ENCODE measurements around the gene PKDCC. TPM values are rescaled to one million over a fixed set of nuclear protein-coding genes. Genes with fewer than 3 reads are reported as not detected.

PKDCC gene
- total and polyA plus RNA-seq, 2 experiments from 2014 or later: 1.2 to 9.9 TPM

- TF ChIP-seq EZH2phosphoT487 (IDR thresholded peaks at IDR 0.05; ENCODE audit: insufficient read depth, low read depth) (no peak), EZH2 (IDR thresholded peaks at IDR 0.05; ENCODE audit: insufficient read depth, poor library complexity, severe bottlenecking) (no peak)
- Histone ChIP-seq H3K27ac (no peak overlapping the region), H2AFZ (no peak overlapping the region), H3F3A (ENCODE audit: insufficient read depth) (no peaks in the 10 kb centered on the region), H3K79me2 (ENCODE audit: insufficient read depth) (no peaks in the 10 kb centered on the region), H4K20me1 (ENCODE audit: insufficient read depth) (no peaks in the 10 kb centered on the region), H3K9me2 (ENCODE audit: insufficient read depth) (no peaks in the 10 kb centered on the region), H3K4me3 (no peak overlapping the region), H3K4me2 (ENCODE audit: unreplicated experiment) (no peak overlapping the region), H3K4me1 (ENCODE audit: insufficient read depth) (no peaks in the 10 kb centered on the region), H3K27me3 (replicated peaks; ENCODE audit: insufficient read depth) (0 out of 2 replicates have a peak, but pooled peaks cover 7% of the 10 kb centered on the region), H3K9me3 (ENCODE audit: low read depth) (no peaks in the 10 kb centered on the region), H3K36me3 (ENCODE audit: low read depth) (no peaks in the 10 kb centered on the region), H3K9ac (no peak overlapping the region)
- in situ Hi-C loops (cut with MboI): no loop called here
- DNase-seq: no peak
- 69% methylated on average over 7 of the region's 7 CpGs for WGBS, 2 experiments (ENCODE audit: low coverage in 1 of 2, low lambda C conversion rate in 2 of 2, missing lambda C conversion rate in 2 of 2)
Measured at GRCh38 chr2:42041377-42042127, 6.3 kb upstream of the PKDCC start.

- no peak overlapping the region for H3K4me3 ChIP-seq
- no peaks in the 10 kb centered on the region for H3K4me1 ChIP-seq (ENCODE audit: insufficient read depth)
- in situ Hi-C loops (cut with MboI): no loop called here
- no peak for TF ChIP-seq EZH2phosphoT487 (IDR thresholded peaks at IDR 0.05; ENCODE audit: insufficient read depth, low read depth)
- no peak for TF ChIP-seq EZH2 (IDR thresholded peaks at IDR 0.05; ENCODE audit: insufficient read depth, poor library complexity, severe bottlenecking)
- H3K27me3 ChIP-seq (replicated peaks; ENCODE audit: insufficient read depth): 0 out of 2 replicates have a peak, but pooled peaks cover 7% of the 10 kb centered on the region
- H3K27ac ChIP-seq: no peak overlapping the region
- no peaks in the 10 kb centered on the region for H4K20me1 ChIP-seq (ENCODE audit: insufficient read depth)
- no peaks in the 10 kb centered on the region for H3K79me2 ChIP-seq (ENCODE audit: insufficient read depth)
- no peak for DNase-seq
- no peak overlapping the region for H3K9ac ChIP-seq
- WGBS, 2 experiments (ENCODE audit: low coverage in 1 of 2, low lambda C conversion rate in 2 of 2, missing lambda C conversion rate in 2 of 2): 65 to 67% methylated on average over 11 of the region's 11 CpGs
- no peaks in the 10 kb centered on the region for H3K9me3 ChIP-seq (ENCODE audit: low read depth)
- H3F3A ChIP-seq (ENCODE audit: insufficient read depth): no peaks in the 10 kb centered on the region
- H3K36me3 ChIP-seq (ENCODE audit: low read depth): no peaks in the 10 kb centered on the region
- no peak overlapping the region for H3K4me2 ChIP-seq (ENCODE audit: unreplicated experiment)
- no peaks in the 10 kb centered on the region for H3K9me2 ChIP-seq (ENCODE audit: insufficient read depth)
- no peak overlapping the region for H2AFZ ChIP-seq
Measured at GRCh38 chr2:42042631-42043355, 5.0 kb upstream of the PKDCC start.

GRCh38 chr2:42043789-42044394, 3.9 kb upstream of the PKDCC start:
- TF ChIP-seq EZH2 (IDR thresholded peaks at IDR 0.05; ENCODE audit: insufficient read depth, poor library complexity, severe bottlenecking) (no peak), EZH2phosphoT487 (IDR thresholded peaks at IDR 0.05; ENCODE audit: insufficient read depth, low read depth) (no peak)
- in situ Hi-C loops (cut with MboI): no loop called here

GRCh38 chr2:42044939-42045338, 2.9 kb upstream of the PKDCC start:
- H3K9me3 ChIP-seq (ENCODE audit: low read depth): no peaks in the 10 kb centered on the region
- in situ Hi-C loops (cut with MboI): no loop called here
- no peak for DNase-seq
- peaks cover 14% of the 10 kb centered on the region for H3K4me1 ChIP-seq (ENCODE audit: insufficient read depth)
- no peak overlapping the region for H3K27ac ChIP-seq
- H3K27me3 ChIP-seq (replicated peaks; ENCODE audit: insufficient read depth): 0 out of 2 replicates have a peak, but pooled peaks cover 7% of the 10 kb centered on the region
- H3K4me3 ChIP-seq: no peak overlapping the region
- no peaks in the 10 kb centered on the region for H3F3A ChIP-seq (ENCODE audit: insufficient read depth)
- no peak overlapping the region for H3K4me2 ChIP-seq (ENCODE audit: unreplicated experiment)
- H2AFZ ChIP-seq: no peak overlapping the region
- no peaks in the 10 kb centered on the region for H4K20me1 ChIP-seq (ENCODE audit: insufficient read depth)
- H3K9me2 ChIP-seq (ENCODE audit: insufficient read depth): no peaks in the 10 kb centered on the region
- TF ChIP-seq EZH2 (IDR thresholded peaks at IDR 0.05; ENCODE audit: insufficient read depth, poor library complexity, severe bottlenecking) (no peak), EZH2phosphoT487 (IDR thresholded peaks at IDR 0.05; ENCODE audit: insufficient read depth, low read depth) (no peak)
- H3K9ac ChIP-seq: no peak overlapping the region
- H3K36me3 ChIP-seq (ENCODE audit: low read depth): no peaks in the 10 kb centered on the region
- WGBS, 2 experiments (ENCODE audit: low coverage in 1 of 2, low lambda C conversion rate in 2 of 2, missing lambda C conversion rate in 2 of 2): 91 to 95% methylated on average over 1 of the region's 1 CpG
- H3K79me2 ChIP-seq (ENCODE audit: insufficient read depth): 0 out of 2 replicates have a peak, but pooled peaks cover under 1% of the 10 kb centered on the region

More at GRCh38 chr2:42043789-42044394, 3.9 kb upstream of the PKDCC start:
- Histone ChIP-seq H3K27ac (no peak overlapping the region), H3K9me3 (ENCODE audit: low read depth) (no peaks in the 10 kb centered on the region), H3F3A (ENCODE audit: insufficient read depth) (no peaks in the 10 kb centered on the region), H3K9me2 (ENCODE audit: insufficient read depth) (no peaks in the 10 kb centered on the region), H3K79me2 (ENCODE audit: insufficient read depth) (no peaks in the 10 kb centered on the region), H3K4me3 (no peak overlapping the region), H3K9ac (no peak overlapping the region), H4K20me1 (ENCODE audit: insufficient read depth) (no peaks in the 10 kb centered on the region), H3K36me3 (ENCODE audit: low read depth) (no peaks in the 10 kb centered on the region), H2AFZ (no peak overlapping the region), H3K4me1 (ENCODE audit: insufficient read depth) (peaks cover 4% of the 10 kb centered on the region), H3K4me2 (ENCODE audit: unreplicated experiment) (no peak overlapping the region), H3K27me3 (replicated peaks; ENCODE audit: insufficient read depth) (0 out of 2 replicates have a peak, but pooled peaks cover 7% of the 10 kb centered on the region)
- WGBS, 2 experiments (ENCODE audit: low coverage in 1 of 2, low lambda C conversion rate in 2 of 2, missing lambda C conversion rate in 2 of 2): 86 to 92% methylated on average over 3 of the region's 3 CpGs
- no peak for DNase-seq
